Stomach (tissue), 9 donors: ENCODE results near the gene C11orf86. TPM values are rescaled to one million over a fixed set of nuclear protein-coding genes. Genes with fewer than 3 reads are reported as not detected.

ENCODE experiments used
- DNase-seq, 2 donors: peaks; one replicate each; pipeline versions ENCODE4 v3.0.0 to v3.0.0-alpha.2; 2013 to 2019
- H3K27ac ChIP-seq, 5 donors: fragments of 200-600 bp in 4 of 5; sonication (generic) in 4 of 5; one replicate each; pipeline ENCODE4 v1.5.1; 2013 to 2019; ENCODE audit warnings: mild to moderate bottlenecking in 1 of 5, moderate library complexity in 1 of 5
- H3K27me3 ChIP-seq, 3 donors: fragments of 200-600 bp; sonication (generic); one replicate each; pipeline ENCODE4 v1.5.1; 2017 to 2019; ENCODE audit warnings: mixed run types in 1 of 3
- H3K36me3 ChIP-seq, 4 donors: fragments of 200-600 bp; sonication (generic); 1 replicate in 3 of 4; 2 replicates in 1 of 4; pipeline ENCODE4 v1.5.1; 2016 to 2019
- H3K4me1 ChIP-seq, 4 donors: fragments of 200-600 bp; sonication (generic); one replicate each; pipeline ENCODE4 v1.5.1; 2016 to 2019
- H3K4me3 ChIP-seq, 4 donors: fragments of 200-600 bp; sonication (generic) in 3 of 4; one replicate each; pipeline ENCODE4 v1.5.1; 2016 to 2019; ENCODE audit warnings: mild to moderate bottlenecking in 1 of 4
- H3K9me3 ChIP-seq, 4 donors: fragments of 200-600 bp; sonication (generic); one replicate each; pipeline ENCODE4 v1.5.1; 2016 to 2019
- EP300 ChIP-seq: sonication (generic); formaldehyde crosslinking; IDR thresholded peaks from one replicate; pipeline ENCODE4 v1.6.1; 2017; ENCODE audit warnings: antibody characterized with exemption
- POLR2A ChIP-seq, 4 donors: fragments of 450-650 bp; IDR thresholded peaks; one replicate each; pipeline ENCODE4 v1.6.1; 2016; ENCODE audit warnings: antibody characterized with exemption in 4 of 4, control low read depth in 2 of 4, mild to moderate bottlenecking in 1 of 4, moderate library complexity in 1 of 4
- POLR2AphosphoS5 ChIP-seq, 3 donors: sonication (generic); formaldehyde crosslinking; IDR thresholded peaks; one replicate each; pipeline ENCODE4 v1.6.1; 2016; ENCODE audit warnings: antibody characterized with exemption in 3 of 3
- WGBS, 5 donors: extraction: QIAGEN DNeasy Blood & Tissue Kit in 3 of 5; methylation state at CpG; one replicate each; pipeline versions ENCODE4 v1.1.5 to v1.1.7; 2013 to 2018; 5-methylcytosine and 5-hydroxymethylcytosine counted together
- intact Hi-C: fragments of 100-400 bp; cut with DNase I; formaldehyde crosslinking; loops from one replicate; pipeline ENCODE4 v1.15.1; 2023; ENCODE audit warnings: low total_unique reads
- polyA plus RNA-seq, 3 donors: library from polyadenylated mRNA; stranded (reverse); fragments of 200-250 nt; gene quantifications; one replicate each; pipeline ENCODE4 v1.2.3, GENCODE V29; 2013
- total RNA-seq, 5 donors: library from RNA; depleted of rRNA; stranded (reverse); fragments of >200 nt; gene quantifications; one replicate each; pipeline versions ENCODE4 v1.1.0 to v1.2.3, GENCODE V29; 2014 to 2016
- TF ChIP-seq, protein P1 (sequence below), 7 experiments: fragments of 450-650 bp in 4 of 7; fragments of 200-600 bp in 3 of 7; sonication (generic) in 3 of 7; IDR thresholded peaks; one replicate each; pipeline ENCODE4 v1.5.1; 2016 to 2019; ENCODE audit warnings: antibody characterized with exemption in 7 of 7, control low read depth in 2 of 7, mild to moderate bottlenecking in 1 of 7
- donor health status: healthy with polysubstance abuse.
- donor health status: Bipolar disorder and iron deficiency.
- donor health status: healthy.

C11orf86 gene
- total and polyA plus RNA-seq, 8 donors = 0.37 to 2.9 (median 1.1) TPM; not detected in 5

DNA sequence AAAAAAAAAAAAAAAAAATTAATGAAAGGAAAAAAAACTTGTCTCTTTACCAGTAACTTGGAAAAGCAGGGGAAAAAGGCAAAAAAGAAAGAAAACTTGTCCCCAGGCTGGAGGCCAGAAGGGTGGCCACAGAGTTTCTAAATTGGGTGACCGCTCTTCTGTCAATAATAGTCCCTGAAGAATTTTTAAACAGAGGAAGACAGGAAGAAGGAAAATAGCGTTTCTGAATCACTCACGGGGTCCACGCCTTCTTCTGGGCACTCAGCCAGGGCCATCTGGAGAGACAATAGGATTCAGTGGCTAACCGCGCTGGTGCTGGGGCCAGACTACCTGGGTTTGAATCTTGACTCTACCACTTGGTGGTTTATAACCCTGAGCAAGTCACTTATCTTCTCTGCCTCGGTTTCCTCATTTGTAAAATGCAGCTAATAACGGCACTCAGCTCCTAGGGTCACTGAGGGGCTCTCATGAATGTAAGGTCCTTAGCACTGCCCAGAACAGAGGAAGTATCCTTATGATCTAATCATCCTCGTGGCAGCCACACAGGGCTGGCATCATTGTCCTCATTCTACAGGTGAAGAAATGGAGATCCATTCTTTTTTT lies 7.0 kb downstream of the C11orf86 start:
- H3K4me1 ChIP-seq = peaks cover 15 to 47% (median 23%) of the 10 kb centered on the region in 4 donors
- DNase-seq = peak; percentile 80 to 87
- TF ChIP-seq EP300 (no peak), POLR2AphosphoS5 (IDR thresholded peaks at IDR 0.05) (peak in 1 of 3 donors; percentile 28)
- H3K27ac ChIP-seq = no peak overlapping the region
- H3K4me3 ChIP-seq = no peak overlapping the region
- H3K36me3 ChIP-seq = no peaks in the 10 kb centered on the region
- 16 to 27% (median 19%) methylated on average over 9 of the region's 9 CpGs for WGBS, 5 donors
- no peaks in the 10 kb centered on the region for H3K27me3 ChIP-seq
- H3K9me3 ChIP-seq = peaks cover 7 to 20% (median 13%) of the 10 kb centered on the region in 4 donors
- intact Hi-C loops = no loop called here

DNA sequence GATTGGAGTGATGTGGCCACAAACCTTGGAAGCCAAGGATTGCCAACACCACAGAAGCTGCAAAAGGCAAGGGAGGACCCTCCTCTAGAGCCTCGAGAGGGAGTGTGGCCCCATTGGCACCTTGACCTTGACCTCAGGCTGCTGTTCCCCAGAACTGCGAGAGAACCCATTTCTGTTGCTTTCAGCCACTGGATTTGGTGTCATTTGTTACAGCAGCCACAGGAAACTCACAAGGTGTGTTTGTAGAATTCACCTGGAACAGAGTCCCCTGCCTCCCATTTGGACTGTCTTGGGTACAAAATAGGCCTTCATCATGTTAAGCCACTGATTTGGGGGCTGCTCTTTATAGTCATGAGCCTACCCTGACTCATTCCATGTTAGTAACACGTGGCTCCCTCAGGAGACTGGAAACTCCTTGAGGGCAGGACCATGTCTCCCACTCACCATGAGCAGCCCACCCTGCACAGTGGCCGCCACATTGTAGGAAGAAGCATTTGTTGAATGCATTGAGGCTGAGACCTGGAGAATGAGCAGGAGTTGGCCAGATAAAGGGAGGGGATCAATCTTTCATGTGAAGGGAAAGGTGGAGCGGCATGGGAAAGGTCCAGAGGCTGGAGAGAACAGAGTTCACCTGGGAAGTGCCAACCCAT lies 8.3 kb downstream of the C11orf86 start:
- no peak for DNase-seq
- TF ChIP-seq POLR2A (IDR thresholded peaks at IDR 0.05) = no peak
- Histone ChIP-seq H3K27ac (no peak overlapping the region), H3K27me3 (no peaks in the 10 kb centered on the region), H3K9me3 (peaks cover 7 to 15% (median 11%) of the 10 kb centered on the region in 4 donors), H3K4me1 (peaks cover 15 to 47% (median 23%) of the 10 kb centered on the region in 4 donors), H3K36me3 (no peaks in the 10 kb centered on the region), H3K4me3 (no peak overlapping the region)
- intact Hi-C loops = no loop called here
- 83 to 93% (median 88%) methylated on average over 5 of the region's 5 CpGs for WGBS, 5 donors

DNA sequence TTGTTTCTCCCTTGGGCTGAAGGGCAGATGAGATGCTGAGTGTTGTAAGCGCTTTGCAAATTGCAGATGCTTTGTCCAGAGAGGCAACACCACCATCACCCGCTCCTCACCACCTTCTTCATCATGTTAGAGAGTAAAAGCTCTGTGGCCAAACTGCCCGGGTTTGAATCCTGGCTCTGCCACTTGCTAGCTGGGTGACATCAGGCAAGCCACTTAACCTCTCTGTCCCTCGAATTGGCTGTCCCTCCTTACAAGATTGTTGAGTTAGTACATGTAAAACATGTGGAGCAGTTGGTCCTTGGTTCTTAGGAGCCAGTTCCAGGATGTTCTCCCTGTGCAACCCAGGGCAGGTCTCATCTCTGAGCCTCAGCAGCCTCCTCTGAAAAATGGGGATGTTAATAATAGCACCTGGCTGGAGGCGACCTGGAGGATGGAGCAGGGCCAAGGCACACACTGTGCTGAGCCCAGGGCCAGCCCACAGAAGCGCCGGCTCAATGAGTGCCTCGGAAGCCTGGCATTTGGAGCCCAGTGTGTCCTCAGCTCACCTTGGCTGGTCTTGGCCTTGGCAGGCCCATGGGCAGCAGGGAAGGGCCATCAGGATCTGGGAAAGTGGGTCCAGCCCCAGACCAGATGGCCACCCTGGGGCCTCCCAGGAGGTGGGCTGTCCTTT lies 10.5 kb downstream of the C11orf86 start:
- no peaks in the 10 kb centered on the region for H3K9me3 ChIP-seq
- H3K36me3 ChIP-seq = no peaks in the 10 kb centered on the region
- intact Hi-C loops = no loop called here
- TF ChIP-seq, protein P1, sequence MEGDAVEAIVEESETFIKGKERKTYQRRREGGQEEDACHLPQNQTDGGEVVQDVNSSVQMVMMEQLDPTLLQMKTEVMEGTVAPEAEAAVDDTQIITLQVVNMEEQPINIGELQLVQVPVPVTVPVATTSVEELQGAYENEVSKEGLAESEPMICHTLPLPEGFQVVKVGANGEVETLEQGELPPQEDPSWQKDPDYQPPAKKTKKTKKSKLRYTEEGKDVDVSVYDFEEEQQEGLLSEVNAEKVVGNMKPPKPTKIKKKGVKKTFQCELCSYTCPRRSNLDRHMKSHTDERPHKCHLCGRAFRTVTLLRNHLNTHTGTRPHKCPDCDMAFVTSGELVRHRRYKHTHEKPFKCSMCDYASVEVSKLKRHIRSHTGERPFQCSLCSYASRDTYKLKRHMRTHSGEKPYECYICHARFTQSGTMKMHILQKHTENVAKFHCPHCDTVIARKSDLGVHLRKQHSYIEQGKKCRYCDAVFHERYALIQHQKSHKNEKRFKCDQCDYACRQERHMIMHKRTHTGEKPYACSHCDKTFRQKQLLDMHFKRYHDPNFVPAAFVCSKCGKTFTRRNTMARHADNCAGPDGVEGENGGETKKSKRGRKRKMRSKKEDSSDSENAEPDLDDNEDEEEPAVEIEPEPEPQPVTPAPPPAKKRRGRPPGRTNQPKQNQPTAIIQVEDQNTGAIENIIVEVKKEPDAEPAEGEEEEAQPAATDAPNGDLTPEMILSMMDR (IDR thresholded peaks at IDR 0.05) = no peak
- TF ChIP-seq POLR2A (IDR thresholded peaks at IDR 0.05) = no peak
- TF ChIP-seq EP300 = no peak
- no peak for TF ChIP-seq POLR2AphosphoS5 (IDR thresholded peaks at IDR 0.05)
- peaks cover 15 to 47% (median 23%) of the 10 kb centered on the region in 4 donors for H3K4me1 ChIP-seq
- H3K27ac ChIP-seq = peak overlapping the region in 2 of 5 donors; percentile 13 to 40
- WGBS, 5 donors = 56 to 76% (median 60%) methylated on average over 5 to 8 of the region's 8 CpGs
- no peaks in the 10 kb centered on the region for H3K27me3 ChIP-seq
- no peak overlapping the region for H3K4me3 ChIP-seq
- peak in 1 of 2 donors; percentile 88 for DNase-seq

DNA sequence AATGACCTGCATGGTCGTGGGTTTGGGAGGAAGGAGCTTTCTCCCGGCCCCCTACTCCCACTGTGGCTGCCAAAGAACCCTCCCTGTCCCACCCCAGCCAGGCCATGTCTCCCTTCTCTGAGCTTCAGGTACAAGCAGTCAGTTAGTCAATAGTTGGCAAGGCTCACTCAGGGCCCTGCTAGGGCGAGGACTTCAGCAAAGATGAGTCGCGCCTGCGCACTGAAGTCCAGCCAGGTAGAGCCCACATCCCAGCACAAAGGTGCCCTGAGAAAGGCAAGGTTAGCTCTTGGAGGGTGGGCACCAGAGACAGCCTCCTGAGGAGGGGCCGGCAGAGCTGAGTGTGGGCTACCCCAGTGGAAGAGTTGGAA lies 11.1 kb downstream of the C11orf86 start:
- H3K36me3 ChIP-seq = no peaks in the 10 kb centered on the region
- no peaks in the 10 kb centered on the region for H3K9me3 ChIP-seq
- peak in 1 of 2 donors; percentile 41 for DNase-seq
- intact Hi-C loops = no loop called here
- no peaks in the 10 kb centered on the region for H3K27me3 ChIP-seq
- peak overlapping the region in 2 of 5 donors; percentile 13 to 40 for H3K27ac ChIP-seq
- H3K4me1 ChIP-seq = peaks cover 15 to 47% (median 23%) of the 10 kb centered on the region in 4 donors
- TF ChIP-seq EP300 = no peak
- no peak for TF ChIP-seq POLR2AphosphoS5 (IDR thresholded peaks at IDR 0.05)
- TF ChIP-seq, protein P1 (IDR thresholded peaks at IDR 0.05) = no peak
- TF ChIP-seq POLR2A (IDR thresholded peaks at IDR 0.05) = no peak
- WGBS, 5 donors = 56 to 80% (median 61%) methylated on average over 6 to 7 of the region's 7 CpGs
- no peak overlapping the region for H3K4me3 ChIP-seq

DNA sequence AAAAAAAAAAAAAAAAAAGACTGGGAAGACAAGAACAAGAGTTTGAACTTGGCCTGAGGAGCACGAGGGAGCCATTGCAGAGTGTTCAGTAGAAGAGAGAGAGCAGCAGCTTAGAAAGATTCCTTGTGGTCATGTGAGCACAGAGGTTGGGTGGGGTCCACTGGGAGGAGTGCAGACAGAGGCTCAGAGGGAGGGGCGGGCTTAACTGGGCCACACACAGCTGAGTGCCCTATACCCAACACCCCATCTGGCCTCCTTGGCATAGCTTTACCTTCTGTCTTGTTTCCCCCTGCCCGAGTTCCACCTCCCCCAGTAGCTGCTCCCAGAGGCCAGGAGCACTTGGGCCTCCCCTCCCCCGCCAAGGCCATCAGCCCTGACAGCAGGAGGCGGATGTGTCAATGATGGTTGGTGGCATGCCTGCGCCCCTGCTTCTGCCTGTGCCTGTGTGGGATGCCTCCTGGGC lies 12.1 kb downstream of the C11orf86 start:
- DNase-seq = peak in 1 of 2 donors; percentile 20
- 74 to 91% (median 86%) methylated on average over 6 of the region's 6 CpGs for WGBS, 5 donors
- Histone ChIP-seq H3K27ac (no peak overlapping the region), H3K4me3 (no peak overlapping the region), H3K4me1 (peaks cover 15 to 36% (median 18%) of the 10 kb centered on the region in 4 donors), H3K36me3 (no peaks in the 10 kb centered on the region), H3K9me3 (no peaks in the 10 kb centered on the region), H3K27me3 (no peaks in the 10 kb centered on the region)
- TF ChIP-seq, protein P1 (IDR thresholded peaks at IDR 0.05) = no peak
- no peak for TF ChIP-seq EP300
- no peak for TF ChIP-seq POLR2A (IDR thresholded peaks at IDR 0.05)
- TF ChIP-seq POLR2AphosphoS5 (IDR thresholded peaks at IDR 0.05) = no peak
- intact Hi-C loops = no loop called here
